Panc1 (cell line): ENCODE data around the gene DLL3.

Experiments
- CTCF ChIP-seq: fragments of 450-650 bp; IDR thresholded peaks from 2 replicates; pipeline ENCODE4 v1.5.1; 2017; ENCODE audit warnings: mild to moderate bottlenecking
- POLR2AphosphoS5 ChIP-seq: IDR thresholded peaks from 2 replicates; pipeline ENCODE4 v1.6.1; 2012; ENCODE audit warnings: mild to moderate bottlenecking, low read depth, low read length, moderate library complexity
- REST ChIP-seq, 2 experiments: IDR thresholded peaks; 2 replicates each; pipeline ENCODE4 v1.6.1; 2011 to 2012; ENCODE audit warnings: low read depth in 2 of 2, control low read depth in 1 of 2, low read length in 1 of 2, mild to moderate bottlenecking in 1 of 2, moderate library complexity in 1 of 2; ENCODE audit not compliant: insufficient read depth in 1 of 2
- SIN3A ChIP-seq: IDR thresholded peaks from 2 replicates; pipeline ENCODE4 v1.6.1; 2012; ENCODE audit warnings: low read depth, mild to moderate bottlenecking, low read length, moderate library complexity, borderline replicate concordance; ENCODE audit not compliant: insufficient read depth
- TCF7L2 ChIP-seq: IDR thresholded peaks from 2 replicates; pipeline ENCODE4 v1.6.1; 2011; ENCODE audit warnings: mild to moderate bottlenecking, low read depth, low read length, inconsistent platforms

GRCh38 chr19:39539518-39540332 is 41.0 kb downstream of the DLL3 start, which contains the start of gene EID2:
- TF ChIP-seq CTCF = no peak
- TF ChIP-seq POLR2AphosphoS5 = no peak
- TF ChIP-seq SIN3A = no peak
- no peak for TF ChIP-seq TCF7L2
- no peak for TF ChIP-seq REST (IDR thresholded peaks at IDR 0.05; ENCODE audit: insufficient read depth in 1 of 2, low read depth in 2 of 2, low read length in 1 of 2)
